ENCODE results near the gene POMGNT1.

Gene POMGNT1

DNA sequence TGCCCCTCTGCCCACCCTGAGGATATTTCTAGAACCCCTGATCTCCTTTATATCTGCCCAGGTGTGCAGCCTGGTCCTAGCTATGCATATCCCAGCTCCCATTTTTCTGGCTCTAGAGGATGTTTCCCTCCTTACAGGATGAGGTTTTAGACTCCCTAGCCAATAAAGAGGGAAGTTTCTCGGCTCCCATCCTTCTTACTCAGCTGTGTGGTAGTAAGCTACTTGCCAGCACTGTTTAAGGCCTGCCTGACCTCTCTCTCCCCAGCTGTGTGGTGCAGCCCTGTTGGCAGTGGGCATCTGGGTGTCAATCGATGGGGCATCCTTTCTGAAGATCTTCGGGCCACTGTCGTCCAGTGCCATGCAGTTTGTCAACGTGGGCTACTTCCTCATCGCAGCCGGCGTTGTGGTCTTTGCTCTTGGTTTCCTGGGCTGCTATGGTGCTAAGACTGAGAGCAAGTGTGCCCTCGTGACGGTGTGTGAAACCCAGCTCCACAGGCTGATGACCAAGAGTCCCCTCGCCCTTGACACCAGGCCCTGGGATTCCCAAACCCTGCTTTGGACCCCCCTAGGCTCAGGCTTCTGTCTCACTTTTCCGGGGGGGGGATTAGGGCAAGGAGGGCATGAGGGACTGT lies 14.2 kb downstream of the POMGNT1 start:
- in situ Hi-C loops (cut with MboI; ENCODE audit: low sequenced_read_pairs) = no loop called here

DNA sequence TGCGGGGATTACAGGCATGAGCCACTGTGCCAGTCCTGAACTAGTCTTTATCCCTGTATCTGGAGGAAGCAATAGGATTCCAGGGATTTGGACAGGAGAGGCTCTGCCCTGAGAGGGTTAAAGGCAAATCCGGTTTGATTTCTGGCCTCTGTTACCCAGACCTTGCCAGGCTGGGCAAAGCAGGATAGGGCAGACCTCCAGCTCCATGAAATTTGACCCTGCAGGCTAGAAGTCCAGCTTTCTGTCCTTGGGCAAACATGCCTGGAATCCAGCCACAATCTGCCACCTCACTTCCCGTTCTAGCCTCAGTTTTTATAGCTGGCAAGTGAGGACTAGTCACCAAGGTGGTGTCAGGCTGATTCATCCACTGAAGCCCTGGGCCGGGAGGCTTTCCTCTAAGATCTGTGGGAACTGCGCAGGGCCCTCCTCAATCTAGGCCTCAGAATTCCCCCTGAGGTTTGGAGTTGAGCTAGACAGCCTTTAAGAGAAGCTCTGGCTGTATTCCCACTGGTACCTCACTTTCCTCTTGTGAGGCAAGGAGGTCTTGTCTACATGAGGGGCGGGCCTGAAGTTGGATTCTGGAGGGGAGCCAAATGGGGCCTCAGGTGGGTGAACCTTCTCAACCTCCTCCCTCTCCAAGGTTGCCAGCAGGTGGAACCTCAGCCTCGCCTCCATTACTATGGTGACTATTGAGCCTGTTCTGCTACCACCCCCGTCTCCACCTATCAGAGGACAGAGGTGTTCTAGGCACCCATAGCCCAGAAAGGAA lies 15.0 kb downstream of the POMGNT1 start:
- in situ Hi-C loops (cut with MboI; ENCODE audit: low sequenced_read_pairs) = no loop called here

DNA sequence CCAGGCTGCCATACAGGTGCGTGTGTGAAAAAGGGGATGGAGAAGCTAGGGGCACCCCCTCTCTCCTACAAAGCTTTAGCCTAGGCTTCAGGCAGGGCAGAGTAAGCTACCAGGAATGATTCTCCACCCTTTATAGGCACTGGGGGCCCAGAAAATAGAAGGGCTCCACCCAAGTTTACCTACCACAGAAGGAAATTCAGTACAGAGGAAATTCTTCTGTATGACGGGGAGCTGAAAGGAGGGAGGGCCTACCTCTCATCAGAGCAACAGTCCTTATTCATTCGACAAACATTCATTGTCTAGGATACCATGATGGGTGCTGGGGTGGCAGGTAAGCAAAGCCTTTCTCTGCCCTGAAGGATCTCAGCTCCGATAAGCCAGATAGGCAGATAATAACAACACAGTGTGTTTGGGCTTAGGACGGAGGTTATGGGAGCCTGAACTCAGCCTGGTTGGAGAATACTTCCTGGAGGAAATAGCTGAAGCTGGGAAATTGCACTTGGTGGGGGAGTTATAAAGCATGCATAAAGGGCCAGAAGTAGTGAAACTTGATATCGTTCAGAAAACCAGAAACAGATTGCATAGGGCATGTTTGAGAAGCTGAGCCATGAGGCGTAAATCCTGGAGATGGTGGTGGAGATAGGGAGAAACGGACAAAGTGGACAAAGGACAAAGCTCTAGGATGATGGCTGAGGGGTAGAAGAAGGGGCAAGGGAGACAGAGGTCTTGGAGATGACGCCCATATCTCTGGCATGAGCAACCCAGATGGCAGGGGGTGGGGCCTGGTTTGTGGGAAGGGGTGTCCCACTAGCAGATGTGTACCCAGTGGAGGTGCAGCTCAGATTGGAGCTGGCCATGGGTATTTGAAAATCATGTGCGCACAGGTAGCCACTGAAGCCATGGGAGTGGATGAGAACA lies 16.6 kb downstream of the POMGNT1 start:
- in situ Hi-C loops (cut with MboI; ENCODE audit: low sequenced_read_pairs) = no loop called here

DNA sequence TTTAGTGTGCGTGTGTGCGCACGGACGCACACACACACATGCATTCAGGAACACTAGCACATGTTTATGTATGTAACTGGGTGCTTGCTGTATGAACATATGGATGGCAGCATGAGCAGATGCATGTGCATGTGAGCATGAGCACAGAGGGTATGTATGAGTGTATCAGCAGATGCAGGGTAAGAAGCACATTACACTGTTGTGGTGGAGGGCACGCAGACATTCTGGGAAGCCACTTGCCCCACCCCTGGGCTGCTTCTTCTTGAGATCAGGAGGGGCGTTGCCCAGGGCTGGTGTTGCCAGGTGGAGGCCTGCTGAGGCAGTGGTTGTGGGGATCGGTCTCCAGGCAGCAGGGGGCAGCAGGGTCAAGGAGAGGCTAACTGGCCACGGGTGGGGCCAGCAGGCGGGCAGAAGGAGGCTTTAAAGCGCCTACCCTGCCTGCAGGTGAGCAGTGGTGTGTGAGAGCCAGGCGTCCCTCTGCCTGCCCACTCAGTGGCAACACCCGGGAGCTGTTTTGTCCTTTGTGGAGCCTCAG lies 18.1 kb downstream of the POMGNT1 start:
- in situ Hi-C loops (cut with MboI; ENCODE audit: low sequenced_read_pairs) = no loop called here

DNA sequence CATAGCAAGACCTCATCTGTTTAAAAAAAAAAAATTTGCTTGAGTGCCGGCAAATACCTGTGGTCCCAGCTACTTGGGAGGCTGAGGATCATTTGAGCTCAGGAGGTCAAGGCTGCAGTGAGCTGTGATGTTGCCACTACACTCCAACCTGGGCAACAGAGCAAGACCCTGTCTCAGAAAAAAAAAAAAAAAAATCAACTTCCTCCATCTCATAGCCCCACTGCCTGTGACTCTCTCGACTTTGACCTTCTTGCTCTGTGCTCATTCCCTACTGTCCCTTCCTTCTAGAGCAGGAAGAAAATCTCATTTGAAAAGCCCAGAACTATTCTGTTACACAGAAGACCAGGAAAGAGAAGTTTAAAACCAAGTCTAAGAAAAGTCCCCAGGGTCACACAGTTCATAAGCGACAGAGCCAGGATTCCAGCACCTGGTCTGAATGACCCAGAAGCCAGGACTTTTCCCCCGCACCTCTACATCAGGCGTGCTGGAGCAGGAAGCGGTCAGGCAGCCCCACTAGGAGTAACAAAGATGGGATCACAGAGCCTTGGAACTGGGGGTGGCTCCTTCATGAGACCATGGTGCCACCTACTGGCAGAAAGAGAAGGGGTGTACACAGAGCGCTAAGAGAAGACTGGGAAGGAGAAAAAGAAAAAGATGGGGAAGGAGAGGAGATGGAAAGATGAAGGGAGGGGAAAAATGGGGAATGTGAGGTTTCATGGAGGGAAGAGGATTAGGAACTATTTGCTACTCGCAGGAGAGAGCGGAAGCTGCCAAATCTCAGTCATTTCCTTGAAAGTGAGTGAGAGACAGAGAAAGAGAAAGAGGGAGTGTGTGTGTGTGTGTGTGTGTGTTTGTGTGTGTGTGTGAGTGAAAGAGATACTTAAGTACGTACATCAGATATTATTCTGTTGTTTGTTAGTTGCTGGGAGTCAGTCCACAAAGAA lies 18.8 kb downstream of the POMGNT1 start:
- in situ Hi-C loops (cut with MboI; ENCODE audit: low sequenced_read_pairs) = loop anchor here (5.0 kb wide), 1 partner anchor 142 kb away; no protein-coding TSS in a partner anchor

DNA sequence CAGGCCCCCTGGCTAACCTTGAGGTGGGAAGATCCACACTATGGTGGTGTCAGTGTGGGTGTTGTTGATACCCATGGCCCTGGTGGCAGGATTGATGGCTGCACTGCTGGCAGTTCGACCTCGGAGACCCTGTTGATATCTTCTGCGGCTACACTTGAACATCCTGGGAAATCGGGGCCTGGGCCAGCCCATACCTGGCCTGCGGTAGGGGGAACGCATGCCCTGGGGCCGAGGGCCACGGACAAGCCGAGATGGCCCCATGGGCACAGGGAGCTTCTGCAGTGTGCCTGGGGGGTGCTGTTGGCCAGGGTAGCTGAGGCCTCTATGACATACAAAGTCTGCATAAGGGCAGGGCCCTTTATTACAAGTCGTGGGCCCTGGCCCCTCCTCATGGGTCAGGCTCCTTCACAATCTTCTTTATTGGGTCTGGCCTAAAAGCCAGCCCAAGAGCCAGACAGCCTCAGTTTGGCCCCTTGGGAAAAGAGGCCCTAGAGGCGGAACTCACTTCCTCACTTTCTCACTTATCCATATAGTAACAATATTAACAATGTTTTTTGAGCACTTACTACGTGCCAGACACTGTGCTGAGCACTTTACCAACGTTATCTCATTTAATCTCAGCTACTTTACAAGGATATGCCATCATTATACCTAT lies 21.9 kb downstream of the POMGNT1 start, which contains the start of gene P3R3URF:
Gene P3R3URF (minus strand): TSS at position 278 of the 655 bp plus-strand sequence. CDS start 17 bp downstream, at position 261.
- in situ Hi-C loops (cut with MboI; ENCODE audit: low sequenced_read_pairs) = loop anchor here (5.0 kb wide), 1 partner anchor 139 kb away; no protein-coding TSS in a partner anchor

DNA sequence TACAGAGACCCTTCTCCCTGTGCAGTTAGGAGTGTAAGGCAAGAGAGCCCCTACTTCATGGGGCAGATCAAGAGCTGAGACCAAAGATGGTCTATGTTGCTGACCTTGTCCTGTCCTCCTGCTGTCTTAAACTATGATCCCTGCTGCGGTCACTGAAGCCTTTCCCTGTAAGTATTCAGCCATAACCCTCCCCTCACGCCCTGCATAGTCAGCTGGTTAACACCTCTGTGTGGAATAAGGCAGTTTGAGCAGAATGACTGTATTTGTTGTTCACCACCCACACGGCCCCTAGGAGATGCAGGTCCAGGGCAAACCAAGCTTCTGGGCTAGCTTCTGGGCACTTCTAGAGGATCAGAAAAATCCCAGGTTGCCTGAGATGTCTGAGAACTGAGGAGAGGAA lies 23.0 kb downstream of the POMGNT1 start:
- in situ Hi-C loops (cut with MboI; ENCODE audit: low sequenced_read_pairs) = loop anchor here (5.0 kb wide), 1 partner anchor 138 kb away; no protein-coding TSS in a partner anchor

DNA sequence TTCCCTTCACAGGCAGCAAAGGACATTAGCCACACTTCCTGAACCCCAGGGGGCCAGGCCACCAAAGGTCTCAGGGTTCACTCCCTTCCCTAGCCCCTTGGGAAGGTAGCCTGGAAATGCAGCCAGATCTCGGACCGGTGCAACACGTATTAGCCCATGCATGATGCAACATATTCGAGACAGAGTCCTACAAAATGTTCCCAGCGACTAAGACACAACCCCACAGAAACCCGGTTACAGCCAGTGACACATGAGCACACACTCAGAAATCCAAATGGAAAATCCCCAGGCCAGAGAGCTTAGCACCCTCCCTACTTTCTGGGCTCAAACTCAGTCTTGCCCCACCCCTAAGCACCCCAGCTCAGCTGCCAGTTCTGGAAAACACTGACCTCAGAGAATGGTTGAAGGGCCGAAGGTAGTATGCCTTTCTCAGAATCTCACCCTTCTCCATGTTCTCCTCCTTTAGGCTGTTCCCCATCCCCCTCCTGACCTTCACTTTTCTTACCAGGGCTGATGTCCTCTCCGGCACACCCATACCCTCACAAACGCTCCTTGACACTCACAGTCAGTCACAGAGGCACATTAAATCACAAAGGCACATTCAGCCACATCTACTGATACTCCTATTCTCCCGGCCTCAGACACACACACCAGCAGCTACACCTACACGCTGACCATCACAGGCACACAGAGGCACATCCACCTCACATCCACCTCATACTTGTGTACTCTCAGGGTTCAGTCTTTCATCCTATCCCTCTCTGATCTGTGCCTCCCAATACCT lies 23.6 kb downstream of the POMGNT1 start, which contains the start of gene TSPAN1:
Gene TSPAN1 (plus strand): TSS at position 640 of the 784 bp plus-strand sequence. CDS start 6,021 bp downstream, outside the sequence.
- in situ Hi-C loops (cut with MboI; ENCODE audit: low sequenced_read_pairs) = loop anchor here (5.0 kb wide), 1 partner anchor 137 kb away; no protein-coding TSS in a partner anchor

DNA sequence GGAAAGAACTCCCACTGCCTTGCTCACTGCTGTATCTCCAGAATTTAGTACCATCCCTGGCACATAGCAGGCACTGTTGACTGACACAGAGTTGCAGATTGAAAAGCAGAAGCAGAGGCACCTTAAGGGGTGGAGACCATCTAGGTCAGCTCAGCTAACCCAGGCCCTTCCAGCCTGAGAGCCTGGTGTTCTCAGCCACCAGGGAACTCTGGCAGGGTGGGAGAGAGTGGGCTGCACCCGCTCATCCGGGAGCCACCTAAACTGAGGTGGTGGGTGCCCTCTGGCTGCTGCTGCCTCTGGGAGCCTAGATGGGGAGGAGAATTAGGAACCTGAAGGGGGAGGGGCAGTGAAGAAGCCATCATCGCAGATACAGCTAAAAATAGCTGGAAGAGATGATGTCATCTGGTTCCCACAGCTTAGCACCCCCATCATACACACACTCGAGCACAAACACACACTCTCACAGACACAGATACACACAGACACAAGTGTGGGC lies 24.8 kb downstream of the POMGNT1 start:
- in situ Hi-C loops (cut with MboI; ENCODE audit: low sequenced_read_pairs) = no loop called here

DNA sequence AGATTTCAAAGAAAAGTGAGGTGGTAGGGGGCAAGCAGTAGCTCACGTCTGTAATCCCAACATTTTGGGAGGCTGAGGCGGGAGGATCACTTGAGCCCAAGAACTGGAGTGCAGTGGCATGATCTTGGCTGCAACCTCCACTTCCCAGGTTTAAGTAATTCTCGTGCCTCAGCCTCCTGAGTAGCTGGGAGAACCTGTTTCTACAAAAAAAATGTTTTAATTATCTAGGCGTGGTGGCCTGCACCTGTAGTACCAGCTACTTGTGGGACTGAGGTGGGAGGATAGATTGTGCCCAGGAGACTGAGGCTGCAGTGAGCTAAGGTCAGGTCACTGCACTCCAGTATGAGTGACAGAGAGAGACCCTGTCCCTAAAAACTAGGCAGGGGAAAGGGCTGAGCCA lies 25.9 kb downstream of the POMGNT1 start:
- in situ Hi-C loops (cut with MboI; ENCODE audit: low sequenced_read_pairs) = no loop called here

DNA sequence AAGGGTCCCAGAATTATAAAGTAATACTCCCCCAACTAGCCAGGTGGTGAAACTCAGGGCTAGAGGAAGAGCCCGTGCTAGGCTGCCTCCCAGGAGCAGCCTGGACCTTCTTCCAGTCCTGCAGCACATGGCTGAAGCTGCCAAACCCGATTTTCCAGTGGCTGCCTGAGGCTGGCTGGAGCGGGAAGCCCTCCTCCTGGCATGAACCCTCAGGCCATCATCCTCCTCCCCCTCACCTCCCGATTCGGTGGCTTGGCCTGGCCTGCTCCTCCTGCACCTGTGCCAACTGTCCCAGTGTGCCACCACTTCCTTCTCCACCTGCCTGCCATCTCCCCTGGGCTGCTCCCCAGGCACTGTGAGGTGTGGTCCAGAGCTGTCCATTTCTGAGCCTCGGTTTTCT lies 26.4 kb downstream of the POMGNT1 start:
- in situ Hi-C loops (cut with MboI; ENCODE audit: low sequenced_read_pairs) = no loop called here

DNA sequence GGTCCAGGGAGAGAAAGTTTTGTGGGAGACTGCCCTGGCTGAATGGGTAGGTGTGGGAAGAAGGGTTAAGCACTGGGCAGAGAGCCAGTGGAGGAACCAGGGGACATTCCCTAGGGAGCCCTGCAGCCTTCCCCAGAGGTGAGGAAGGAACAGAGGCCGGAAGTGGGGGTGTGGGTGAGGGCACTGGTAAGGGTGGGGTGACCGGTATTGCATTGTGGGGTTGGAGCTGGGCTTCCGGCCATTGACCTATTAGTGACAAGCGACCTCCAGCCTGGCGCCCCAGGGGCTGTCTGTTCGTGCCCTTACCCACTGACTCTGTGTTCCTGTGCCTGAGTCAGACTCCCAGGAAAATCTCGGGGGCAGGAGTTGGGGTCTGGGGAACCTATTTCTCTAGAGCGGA lies 26.9 kb downstream of the POMGNT1 start:
- in situ Hi-C loops (cut with MboI; ENCODE audit: low sequenced_read_pairs) = no loop called here

DNA sequence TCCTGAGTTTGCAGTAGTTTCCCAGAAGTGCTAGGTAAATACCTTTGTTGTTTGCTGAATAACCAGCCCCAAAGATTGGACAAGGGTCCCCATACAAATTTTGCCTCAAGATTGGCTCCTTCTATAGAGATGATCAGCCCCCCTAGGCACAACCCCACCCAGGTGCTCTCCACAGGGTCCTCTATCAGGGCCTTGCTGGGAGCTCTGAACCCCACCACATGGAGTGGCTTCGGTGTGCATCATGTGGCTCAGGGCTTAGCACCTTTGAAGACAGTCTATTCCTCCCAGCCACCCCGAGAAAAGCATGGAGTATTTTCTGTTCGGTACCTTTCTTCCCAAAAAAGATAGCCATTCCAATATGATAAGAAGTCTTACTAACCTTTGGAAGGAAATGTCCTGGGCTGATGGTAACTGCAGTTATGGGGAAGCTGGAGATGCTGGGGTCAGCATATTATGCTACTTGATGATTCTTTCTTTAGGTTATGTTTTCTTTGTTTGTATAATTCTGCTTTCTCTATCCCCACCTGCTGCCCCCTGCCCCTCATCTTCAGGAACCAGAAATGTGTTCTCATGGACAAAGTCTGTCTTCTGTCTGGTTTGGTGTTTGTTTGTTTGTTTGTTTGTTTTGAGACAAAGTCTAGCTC lies 28.3 kb downstream of the POMGNT1 start:
- in situ Hi-C loops (cut with MboI; ENCODE audit: low sequenced_read_pairs) = no loop called here

DNA sequence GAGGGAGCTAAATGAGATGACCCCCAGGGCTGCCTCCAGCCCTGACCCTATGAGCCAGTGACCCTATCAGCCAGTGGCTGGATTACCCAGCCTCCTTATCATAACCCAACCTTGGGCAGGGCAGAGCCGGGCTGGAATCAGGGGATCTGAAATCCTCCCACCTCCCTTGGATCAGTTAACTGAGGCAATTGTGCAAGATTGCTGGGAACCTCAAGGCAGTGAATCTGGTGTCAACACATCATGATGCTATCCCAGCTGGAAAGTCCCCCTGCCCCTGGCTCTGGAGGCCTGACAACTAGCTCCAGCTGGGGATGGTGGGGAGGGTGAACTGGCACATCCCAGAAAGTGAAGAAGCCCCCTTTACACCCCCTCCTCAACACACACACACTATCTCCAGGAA lies 29.8 kb downstream of the POMGNT1 start:
- in situ Hi-C loops (cut with MboI; ENCODE audit: low sequenced_read_pairs) = no loop called here

DNA sequence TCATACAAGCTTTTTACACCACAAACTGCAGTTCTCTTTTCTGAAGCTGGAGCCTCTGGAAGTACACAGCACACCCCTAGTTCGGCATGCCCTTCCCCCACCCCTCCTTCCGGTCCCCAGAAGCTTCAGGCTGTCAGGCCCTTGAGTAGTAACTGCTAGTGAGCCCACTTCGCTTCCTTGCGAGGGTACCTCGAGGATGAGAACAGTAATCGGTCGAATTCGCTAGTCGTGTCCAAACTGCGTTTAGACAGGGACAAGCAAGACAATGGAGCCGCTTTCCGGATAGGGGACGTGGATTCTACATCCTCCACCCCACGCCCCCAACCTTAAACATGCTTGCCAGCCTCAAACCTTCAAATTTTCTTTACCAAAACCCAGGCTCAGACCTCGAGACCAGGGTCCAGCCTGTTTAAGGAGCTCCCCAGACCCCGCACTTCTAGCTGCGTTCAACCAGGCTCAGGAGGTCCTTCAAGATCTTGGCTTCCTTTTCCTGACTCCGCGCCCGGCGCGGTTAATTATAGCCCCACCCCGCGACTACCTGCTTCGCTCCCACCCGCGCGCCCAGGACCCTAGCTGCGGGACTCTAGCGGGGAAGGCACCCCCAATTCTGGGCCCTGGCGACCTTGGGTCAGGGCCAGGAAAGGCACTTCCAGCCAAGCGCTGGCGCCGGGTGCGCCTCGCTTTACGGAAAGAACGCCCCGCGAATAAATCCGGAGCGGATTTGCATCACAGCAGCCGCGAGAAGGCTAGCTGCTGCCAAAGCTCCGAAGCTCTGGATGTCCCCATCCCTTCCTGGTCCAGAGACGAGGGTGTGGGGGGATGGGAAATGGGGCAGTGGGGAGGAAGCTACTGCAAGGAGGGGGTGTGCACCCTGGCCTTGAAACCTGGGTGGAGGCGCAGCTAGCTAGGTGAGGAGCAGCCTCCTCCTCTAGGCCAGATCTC lies 31.4 kb downstream of the POMGNT1 start:
- in situ Hi-C loops (cut with MboI; ENCODE audit: low sequenced_read_pairs) = no loop called here

DNA sequence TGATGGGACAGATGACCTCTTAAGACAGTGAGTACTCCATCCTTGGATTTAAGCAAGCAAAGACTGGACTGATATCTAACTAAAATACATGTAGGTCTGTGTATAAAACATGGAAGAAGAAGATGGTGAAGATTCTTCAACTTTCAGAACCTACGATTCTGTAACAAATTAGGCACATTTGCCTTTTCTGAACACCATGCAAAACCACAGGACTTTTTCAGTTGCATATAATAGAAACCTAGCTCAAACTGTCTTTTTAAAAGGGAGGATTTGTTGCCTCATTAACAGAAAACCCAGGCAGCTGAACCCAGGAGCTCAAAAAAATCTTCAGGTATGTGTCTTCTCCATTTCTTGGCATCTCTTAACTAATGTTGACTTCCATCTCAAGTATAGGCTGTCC lies 38.0 kb downstream of the POMGNT1 start:
- in situ Hi-C loops (cut with MboI; ENCODE audit: low sequenced_read_pairs) = no loop called here

DNA sequence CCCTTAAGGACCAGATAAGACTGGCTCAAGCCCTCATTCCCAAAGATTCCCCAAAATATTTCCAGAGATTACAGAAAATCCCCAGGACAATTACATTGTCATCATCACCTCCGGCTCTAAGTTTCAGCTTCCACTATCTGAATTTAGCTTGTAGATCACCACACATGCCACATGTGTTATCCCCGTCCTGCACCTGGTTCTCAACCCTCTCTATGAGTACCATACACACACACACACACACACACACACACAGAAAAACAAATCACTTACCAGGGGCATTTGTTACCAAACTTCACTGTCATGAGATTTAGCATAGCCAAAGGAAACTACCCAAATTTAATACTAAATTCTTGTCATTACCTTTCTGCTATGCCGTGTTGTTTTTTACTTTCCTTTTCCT lies 38.7 kb downstream of the POMGNT1 start:
- in situ Hi-C loops (cut with MboI; ENCODE audit: low sequenced_read_pairs) = no loop called here

Data from HL-60/S4 treated with phorbol 12-myristate 13-acetate at 8.2 ng/mL for 4 days and 3 days (cell line).